Fibroblast of mammary gland (primary cell): ENCODE data around the gene AMBRA1.

Experiments
- DNase-seq: peaks from one replicate; pipeline ENCODE4 v3.0.0-alpha.2; 2010; ENCODE audit warnings: low read depth
- H3K4me3 ChIP-seq: 2 replicates; pipeline ENCODE4 v1.5.1; 2011; ENCODE audit warnings: low read depth, mild to moderate bottlenecking, low read length, moderate library complexity; ENCODE audit not compliant: control insufficient read depth
- TF ChIP-seq, protein P1 (sequence below): conservative IDR thresholded peaks from 2 replicates; pipeline ENCODE4 v1.5.1; 2011; ENCODE audit warnings: low read depth, low read length, inconsistent platforms; ENCODE audit not compliant: control insufficient read depth, insufficient read depth

Gene AMBRA1

GRCh38 chr11:46393231-46393616, 200.6 kb downstream of the AMBRA1 start:
- H3K4me3 ChIP-seq = no peak overlapping the region
- TF ChIP-seq, protein P1, sequence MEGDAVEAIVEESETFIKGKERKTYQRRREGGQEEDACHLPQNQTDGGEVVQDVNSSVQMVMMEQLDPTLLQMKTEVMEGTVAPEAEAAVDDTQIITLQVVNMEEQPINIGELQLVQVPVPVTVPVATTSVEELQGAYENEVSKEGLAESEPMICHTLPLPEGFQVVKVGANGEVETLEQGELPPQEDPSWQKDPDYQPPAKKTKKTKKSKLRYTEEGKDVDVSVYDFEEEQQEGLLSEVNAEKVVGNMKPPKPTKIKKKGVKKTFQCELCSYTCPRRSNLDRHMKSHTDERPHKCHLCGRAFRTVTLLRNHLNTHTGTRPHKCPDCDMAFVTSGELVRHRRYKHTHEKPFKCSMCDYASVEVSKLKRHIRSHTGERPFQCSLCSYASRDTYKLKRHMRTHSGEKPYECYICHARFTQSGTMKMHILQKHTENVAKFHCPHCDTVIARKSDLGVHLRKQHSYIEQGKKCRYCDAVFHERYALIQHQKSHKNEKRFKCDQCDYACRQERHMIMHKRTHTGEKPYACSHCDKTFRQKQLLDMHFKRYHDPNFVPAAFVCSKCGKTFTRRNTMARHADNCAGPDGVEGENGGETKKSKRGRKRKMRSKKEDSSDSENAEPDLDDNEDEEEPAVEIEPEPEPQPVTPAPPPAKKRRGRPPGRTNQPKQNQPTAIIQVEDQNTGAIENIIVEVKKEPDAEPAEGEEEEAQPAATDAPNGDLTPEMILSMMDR = no peak
- DNase-seq = no peak

DNA sequence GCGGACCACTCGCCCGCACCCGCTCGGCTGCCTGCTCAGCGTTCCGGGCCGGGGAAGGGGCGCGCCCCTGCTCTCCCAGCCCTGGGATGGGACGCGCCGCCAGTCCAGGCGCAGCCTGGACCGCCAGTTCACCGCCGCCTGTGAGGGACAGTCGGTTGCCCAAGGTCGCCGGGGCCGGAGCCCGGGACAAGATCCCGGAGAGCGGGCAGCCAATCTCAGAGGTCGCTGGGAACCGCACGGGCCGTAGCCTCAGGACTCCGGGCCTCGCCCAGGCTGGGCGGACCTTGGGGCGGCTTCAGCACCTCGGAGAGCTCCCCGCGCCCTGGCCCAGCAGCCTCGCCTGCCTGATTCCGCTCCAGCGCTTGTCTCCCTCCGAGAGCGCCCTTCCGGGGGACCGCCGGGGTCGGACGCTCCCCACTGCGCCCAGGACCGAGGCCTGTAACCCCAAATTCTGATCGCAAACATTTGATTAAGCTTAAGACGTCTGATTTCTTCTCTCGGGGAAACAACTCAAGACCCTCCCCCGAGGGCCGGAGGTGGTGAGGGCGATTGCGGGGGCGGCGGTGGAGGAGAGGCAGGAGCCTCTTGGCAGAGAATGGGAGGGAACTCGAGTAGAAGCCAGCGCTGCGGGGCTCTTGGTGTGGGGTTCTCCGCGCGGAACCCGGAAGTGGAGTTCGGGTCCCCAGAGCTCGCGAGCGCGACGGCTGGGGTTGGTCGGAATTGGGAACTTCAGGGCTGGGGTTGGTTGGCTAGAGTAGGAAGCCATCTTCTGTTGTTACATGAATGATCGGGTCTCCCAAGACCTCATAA, 201.2 kb downstream of the AMBRA1 start:
- H3K4me3 ChIP-seq = peak overlapping the region; percentile 35
- peak; percentile 72 for DNase-seq

DNA sequence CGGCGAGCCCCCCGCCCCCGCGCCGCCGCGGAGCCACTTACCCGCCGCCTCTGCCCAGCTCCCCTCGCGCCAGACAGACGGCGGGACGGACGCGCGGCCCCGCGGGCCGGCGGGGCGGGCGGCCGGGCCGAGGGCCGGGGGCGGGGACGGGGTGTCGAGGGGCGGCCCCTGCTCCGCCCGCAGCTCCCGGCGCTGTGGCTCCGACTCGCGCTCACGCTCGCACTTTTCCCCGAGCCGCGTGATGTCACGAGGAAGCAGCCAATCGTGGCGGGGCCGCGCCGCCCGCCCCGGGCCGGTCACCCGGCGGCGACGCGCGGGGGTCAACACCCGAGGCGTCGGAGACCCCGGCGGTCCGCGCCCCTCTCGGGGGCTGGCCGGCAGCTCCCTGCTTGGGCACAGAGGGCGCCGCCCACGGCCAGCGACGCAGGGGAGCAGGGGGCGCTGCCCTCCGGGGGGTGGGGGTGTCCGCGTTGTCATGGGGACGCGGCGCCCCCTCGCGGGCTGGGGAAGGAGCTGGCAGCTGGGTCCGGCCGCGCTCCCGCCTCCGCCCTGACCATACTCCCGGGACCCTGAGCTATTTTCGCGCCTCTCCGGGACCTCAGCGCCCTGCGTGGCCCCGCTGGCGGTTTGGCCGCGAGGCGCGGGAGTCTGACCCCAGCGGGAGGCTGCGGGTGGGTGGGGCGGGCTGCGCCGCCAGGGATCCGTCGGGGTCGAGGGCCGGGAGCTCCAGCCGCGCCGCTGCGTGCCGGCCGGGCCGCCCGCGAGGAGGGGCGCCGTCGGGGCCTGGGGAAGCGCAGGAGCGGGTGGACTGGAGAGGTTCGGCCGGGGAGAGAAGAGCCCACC, 202.0 kb downstream of the AMBRA1 start, which contains the start of gene CHRM4:
CHRM4 (minus strand) TSS at position 199 of the 843 bp plus-strand sequence. CDS start 5,219 bp downstream, outside the sequence.
- peak; percentile 11 for DNase-seq
- TF ChIP-seq, protein P1 = no peak
- H3K4me3 ChIP-seq = peak within 1 kb of the TSS; percentile 35

More for the DNA sequence above, 201.2 kb downstream of the AMBRA1 start:
- TF ChIP-seq, protein P1 = no peak

DNA sequence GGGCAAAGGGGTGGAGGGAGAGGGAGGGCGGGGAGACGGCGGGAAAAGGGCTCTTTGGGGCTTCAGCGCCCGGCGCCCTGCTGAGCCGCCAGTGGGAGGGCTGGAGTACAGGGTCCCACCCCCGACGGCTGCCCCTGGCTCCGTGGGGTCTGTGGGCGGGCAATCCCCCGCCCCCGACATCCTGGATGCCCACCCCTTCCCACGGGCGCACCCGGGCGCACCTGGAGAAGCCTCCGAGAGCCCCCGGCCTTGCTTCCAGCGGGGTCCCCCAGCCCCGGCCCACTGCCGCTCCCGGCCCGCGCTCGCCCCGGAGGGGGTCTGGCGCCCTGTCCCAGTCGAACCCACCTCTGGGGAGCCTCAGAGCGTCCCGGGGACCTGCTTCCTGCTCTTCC, 202.6 kb downstream of the AMBRA1 start:
- DNase-seq = no peak
- no peak overlapping the region for H3K4me3 ChIP-seq
- TF ChIP-seq, protein P1 = no peak

- TF ChIP-seq, protein P1 = no peak
- no peak overlapping the region for H3K4me3 ChIP-seq
- DNase-seq = no peak
These were observed 203.3 kb downstream of the AMBRA1 start for GRCh38 chr11:46390331-46391171.
